Fibroblast of pulmonary artery (primary cell): ENCODE measurements around the gene GBF1.

Experiments used
- DNase-seq: peaks from one replicate; pipeline ENCODE4 v3.0.0-alpha.2; 2010; ENCODE audit warnings: low read depth
- H3K4me3 ChIP-seq: replicated peaks from 2 replicates; pipeline ENCODE4 v1.5.1; 2011; ENCODE audit warnings: low read depth, mild to moderate bottlenecking, control low read depth, low read length, moderate library complexity
- TF ChIP-seq, protein P1 (sequence below): IDR thresholded peaks from 2 replicates; pipeline ENCODE4 v1.5.1; 2011; ENCODE audit warnings: mild to moderate bottlenecking, control low read depth, low read length, inconsistent platforms; ENCODE audit errors: missing control alignments

GBF1 gene, protein sequence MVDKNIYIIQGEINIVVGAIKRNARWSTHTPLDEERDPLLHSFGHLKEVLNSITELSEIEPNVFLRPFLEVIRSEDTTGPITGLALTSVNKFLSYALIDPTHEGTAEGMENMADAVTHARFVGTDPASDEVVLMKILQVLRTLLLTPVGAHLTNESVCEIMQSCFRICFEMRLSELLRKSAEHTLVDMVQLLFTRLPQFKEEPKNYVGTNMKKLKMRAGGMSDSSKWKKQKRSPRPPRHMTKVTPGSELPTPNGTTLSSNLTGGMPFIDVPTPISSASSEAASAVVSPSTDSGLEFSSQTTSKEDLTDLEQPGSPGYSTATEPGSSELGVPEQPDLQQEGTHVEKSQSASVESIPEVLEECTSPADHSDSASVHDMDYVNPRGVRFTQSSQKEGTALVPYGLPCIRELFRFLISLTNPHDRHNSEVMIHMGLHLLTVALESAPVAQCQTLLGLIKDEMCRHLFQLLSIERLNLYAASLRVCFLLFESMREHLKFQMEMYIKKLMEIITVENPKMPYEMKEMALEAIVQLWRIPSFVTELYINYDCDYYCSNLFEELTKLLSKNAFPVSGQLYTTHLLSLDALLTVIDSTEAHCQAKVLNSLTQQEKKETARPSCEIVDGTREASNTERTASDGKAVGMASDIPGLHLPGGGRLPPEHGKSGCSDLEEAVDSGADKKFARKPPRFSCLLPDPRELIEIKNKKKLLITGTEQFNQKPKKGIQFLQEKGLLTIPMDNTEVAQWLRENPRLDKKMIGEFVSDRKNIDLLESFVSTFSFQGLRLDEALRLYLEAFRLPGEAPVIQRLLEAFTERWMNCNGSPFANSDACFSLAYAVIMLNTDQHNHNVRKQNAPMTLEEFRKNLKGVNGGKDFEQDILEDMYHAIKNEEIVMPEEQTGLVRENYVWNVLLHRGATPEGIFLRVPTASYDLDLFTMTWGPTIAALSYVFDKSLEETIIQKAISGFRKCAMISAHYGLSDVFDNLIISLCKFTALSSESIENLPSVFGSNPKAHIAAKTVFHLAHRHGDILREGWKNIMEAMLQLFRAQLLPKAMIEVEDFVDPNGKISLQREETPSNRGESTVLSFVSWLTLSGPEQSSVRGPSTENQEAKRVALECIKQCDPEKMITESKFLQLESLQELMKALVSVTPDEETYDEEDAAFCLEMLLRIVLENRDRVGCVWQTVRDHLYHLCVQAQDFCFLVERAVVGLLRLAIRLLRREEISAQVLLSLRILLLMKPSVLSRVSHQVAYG (N-terminal part only)

DNA sequence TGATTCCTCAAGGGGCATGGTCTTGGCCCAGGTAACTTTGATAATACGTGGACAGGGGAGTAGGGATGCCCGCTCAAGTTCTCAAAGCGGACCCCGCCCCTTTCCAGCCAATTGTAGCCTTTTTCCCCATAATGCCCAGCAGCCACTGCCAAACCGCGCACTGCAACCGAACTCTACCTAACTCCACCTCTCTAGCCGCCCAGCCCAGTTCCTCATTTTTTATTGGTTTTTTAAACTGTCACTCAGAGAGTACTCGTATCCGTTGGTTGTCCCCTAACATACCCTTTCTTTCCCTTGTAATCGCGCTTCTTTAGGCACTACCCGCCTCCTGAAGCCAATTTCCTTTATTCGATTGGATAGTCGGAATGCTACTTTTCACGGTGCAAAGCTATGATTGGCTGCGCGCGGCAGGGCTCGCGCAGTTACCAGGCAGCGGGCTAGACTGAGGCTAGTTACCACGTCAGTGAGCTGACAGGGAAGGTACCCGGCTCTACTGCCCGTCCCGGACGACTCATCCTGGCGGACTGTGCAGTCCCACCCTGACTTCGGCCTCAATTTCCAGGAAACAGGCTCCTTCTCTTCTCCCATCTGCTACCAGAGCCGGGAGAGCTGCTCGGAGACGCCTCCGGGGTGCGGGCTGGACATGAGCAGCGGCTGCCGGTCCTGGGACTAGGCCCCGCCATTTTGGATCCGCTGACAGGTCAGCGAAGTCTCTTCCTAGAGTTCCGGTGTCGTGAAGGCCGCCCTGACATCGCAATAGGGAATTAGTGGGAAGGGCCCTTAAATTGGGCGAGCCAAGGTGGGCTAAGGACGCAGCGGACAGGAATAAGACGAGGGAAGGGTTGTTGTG lies at the start of gene GBF1:
Gene GBF1, plus strand, starts transcription at position 451 of the 850 bp plus-strand sequence. CDS start 13,407 bp downstream, outside the sequence.
- peak within 1 kb of the TSS; percentile 99 for H3K4me3 ChIP-seq
- peak; percentile 100 for DNase-seq
- TF ChIP-seq, protein P1, sequence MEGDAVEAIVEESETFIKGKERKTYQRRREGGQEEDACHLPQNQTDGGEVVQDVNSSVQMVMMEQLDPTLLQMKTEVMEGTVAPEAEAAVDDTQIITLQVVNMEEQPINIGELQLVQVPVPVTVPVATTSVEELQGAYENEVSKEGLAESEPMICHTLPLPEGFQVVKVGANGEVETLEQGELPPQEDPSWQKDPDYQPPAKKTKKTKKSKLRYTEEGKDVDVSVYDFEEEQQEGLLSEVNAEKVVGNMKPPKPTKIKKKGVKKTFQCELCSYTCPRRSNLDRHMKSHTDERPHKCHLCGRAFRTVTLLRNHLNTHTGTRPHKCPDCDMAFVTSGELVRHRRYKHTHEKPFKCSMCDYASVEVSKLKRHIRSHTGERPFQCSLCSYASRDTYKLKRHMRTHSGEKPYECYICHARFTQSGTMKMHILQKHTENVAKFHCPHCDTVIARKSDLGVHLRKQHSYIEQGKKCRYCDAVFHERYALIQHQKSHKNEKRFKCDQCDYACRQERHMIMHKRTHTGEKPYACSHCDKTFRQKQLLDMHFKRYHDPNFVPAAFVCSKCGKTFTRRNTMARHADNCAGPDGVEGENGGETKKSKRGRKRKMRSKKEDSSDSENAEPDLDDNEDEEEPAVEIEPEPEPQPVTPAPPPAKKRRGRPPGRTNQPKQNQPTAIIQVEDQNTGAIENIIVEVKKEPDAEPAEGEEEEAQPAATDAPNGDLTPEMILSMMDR: no peak

DNA sequence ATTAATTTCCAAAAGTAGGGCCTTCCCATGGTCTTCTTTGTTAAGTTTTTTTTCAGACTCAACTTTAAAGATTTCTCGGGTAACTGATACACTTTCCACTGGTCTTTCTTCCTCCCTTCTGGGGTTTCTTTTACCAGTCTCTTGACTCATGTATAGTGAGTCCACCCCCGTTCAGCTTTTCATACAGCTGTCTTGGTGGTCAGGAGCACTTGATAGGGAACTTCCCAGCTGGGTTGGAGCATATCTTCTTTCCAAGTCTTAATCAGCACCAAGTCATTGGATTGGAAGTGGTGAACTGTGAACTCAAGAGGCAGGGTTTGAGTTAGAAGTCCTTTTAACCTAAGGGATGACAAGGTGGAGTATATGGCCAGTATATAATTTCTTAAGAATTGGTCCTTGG lies 48.4 kb upstream of the GBF1 start:
- H3K4me3 ChIP-seq: no peak overlapping the region
- no peak for DNase-seq
- TF ChIP-seq, protein P1: no peak

DNA sequence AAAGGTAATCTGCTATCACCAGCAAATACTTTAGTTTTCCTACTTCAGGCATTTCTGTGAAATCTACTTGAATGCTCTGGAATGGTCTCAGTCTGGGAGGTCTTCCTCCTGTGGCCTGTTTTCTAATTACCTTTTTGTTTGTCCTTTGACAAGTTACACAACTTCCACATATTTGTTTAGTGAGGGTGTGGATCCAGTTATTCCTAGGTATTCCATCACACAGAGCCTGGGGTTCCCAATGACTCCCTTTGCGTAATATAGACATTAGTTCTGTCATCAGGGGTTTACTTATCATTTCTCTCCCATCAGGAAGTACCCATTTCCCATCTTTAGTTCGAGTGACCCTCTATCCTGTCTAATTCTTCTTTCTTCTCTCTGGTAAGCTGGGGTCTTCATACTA lies 47.3 kb upstream of the GBF1 start:
- TF ChIP-seq, protein P1: no peak
- DNase-seq: no peak

DNA sequence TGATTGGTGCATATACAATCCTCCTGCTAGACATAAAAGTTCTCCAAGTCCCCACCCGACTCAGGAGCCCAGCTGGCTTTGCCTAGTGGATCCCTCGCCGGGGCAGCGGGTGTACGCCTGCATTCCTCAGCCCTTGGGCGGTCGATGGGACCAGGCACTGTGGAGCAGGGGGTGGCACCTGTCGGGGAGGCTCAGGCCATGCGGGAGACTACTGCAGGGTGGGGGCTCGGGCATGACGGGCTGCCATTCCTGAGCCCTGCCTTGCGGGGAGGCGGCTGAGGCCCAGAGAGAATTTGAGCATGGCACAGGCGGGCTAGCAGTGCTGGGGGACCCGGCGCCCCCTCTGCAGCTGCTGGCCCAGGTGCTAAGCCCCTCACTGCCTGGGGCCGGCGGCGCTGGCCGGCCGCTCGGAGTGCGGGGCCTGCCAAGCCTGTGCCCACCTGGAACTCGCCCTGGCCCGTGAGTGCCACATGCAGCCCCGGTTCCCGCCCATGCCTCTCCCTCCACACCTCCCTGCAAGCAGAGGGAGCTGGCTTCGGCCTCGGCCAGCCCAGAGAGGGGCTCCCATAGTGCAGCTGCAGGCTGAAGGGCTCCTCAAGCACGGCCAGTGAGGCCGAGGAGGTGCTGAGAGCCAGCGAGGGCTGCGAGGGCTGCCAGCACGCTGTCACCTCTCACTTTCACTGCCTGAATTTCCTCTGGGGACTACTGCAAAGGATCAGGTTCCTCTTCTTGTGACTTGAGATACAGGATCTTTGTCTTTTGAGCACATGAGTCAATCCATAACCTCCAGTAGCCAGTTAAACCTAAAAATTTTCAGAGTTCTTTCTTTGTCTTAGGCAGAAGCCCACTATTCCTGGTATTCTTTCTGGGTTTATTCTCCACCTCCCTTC lies 44.3 kb upstream of the GBF1 start:
- DNase-seq: no peak
- H3K4me3 ChIP-seq: no peak overlapping the region
- TF ChIP-seq, protein P1: no peak

More for the DNA sequence above, 47.3 kb upstream of the GBF1 start:
- H3K4me3 ChIP-seq: no peak overlapping the region

DNA sequence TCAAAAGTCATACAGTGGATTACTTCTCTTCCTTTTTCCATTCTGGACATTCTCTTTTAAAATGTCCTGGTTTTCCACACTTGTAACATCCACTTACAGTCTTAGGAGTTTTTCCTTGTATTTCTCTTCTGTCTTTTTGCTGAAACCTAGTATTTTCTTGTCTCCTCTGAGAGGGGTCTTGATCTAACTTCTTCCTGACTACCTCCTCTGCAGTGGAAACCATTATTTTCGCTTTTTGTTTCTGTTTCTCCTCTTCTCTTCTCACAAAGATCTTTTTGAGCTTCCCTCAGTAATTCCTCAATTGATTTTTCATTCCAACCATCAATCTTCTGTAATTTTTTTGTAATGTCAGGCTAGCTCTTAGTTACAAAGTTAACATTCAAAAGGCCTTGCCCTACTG lies 42.9 kb upstream of the GBF1 start:
- H3K4me3 ChIP-seq: no peak overlapping the region
- DNase-seq: no peak
- TF ChIP-seq, protein P1: no peak
